ENCODE data around the gene NME1. TPM values are rescaled to one million over a fixed set of nuclear protein-coding genes. Genes with fewer than 3 reads are reported as not detected.

Gene NME1
- total and polyA plus RNA-seq, 9 of the 15 experiments (the other 6 are each of a cell fraction or from before 2014, with no cell fraction given), result 449 to 1,588 (median 604) TPM

- H3K79me2 ChIP-seq (ENCODE audit: control insufficient read depth, insufficient read depth, low read length), result peaks cover 39% of the 10 kb centered on the region
- ATAC-seq (no peak), FAIRE-seq (no peak), DNase-seq (ENCODE audit: extremely low read depth in 1 of 4, low spot score in 3 of 4) (no peak)
- ChIA-PET CTCF (ENCODE audit: low intra/inter-chr PET ratio) (interaction anchor here (0.7 kb wide), 1 partner anchor 969 kb away, joined by 3 read pairs; no protein-coding TSS in a partner anchor), POLR2A (no interaction called here)
- in situ Hi-C loops (cut with MboI), result no loop called here
- BruUV-seq (replicated peaks), result no TSS peak
- H3K4me1 ChIP-seq (replicated peaks in 1 of 2; ENCODE audit: control insufficient read depth in 2 of 2, insufficient read depth in 2 of 2, low read length in 2 of 2), result peaks cover 6 to 33% of the 10 kb centered on the region in 2 experiments; a peak in 4 of 5 replicates
- H3K4me2 ChIP-seq (ENCODE audit: insufficient read depth, low read length), result no peak overlapping the region
- no peak overlapping the region for H3K9ac ChIP-seq (ENCODE audit: insufficient read depth in 1 of 2, low read depth in 2 of 2, low read length in 2 of 2)
- no peaks in the 10 kb centered on the region for H4K20me1 ChIP-seq (replicated peaks; ENCODE audit: control insufficient read depth, insufficient read depth, low read length)
- no peak overlapping the region for H3K4me3 ChIP-seq
- WGBS (ENCODE audit: insufficient coverage, low coverage, missing lambda C conversion rate), result no CpG with 5 or more reads among the region's 1 CpG
- H3K9me3 ChIP-seq (replicated peaks; ENCODE audit: control insufficient read depth, insufficient read depth, low read depth, low read length), result no peaks in the 10 kb centered on the region
- TF ChIP-seq ZNF778 (CRISPR knock-in tag; IDR thresholded peaks at IDR 0.05) (no peak), WHSC1 (IDR thresholded peaks at IDR 0.05; ENCODE audit: low read length) (no peak), ASH1L (IDR thresholded peaks at IDR 0.05; ENCODE audit: borderline replicate concordance, low read depth, partially characterized antibody) (no peak), TRIM28 (IDR thresholded peaks at IDR 0.05) (no peak), RBM22 (IDR thresholded peaks at IDR 0.05; ENCODE audit: low read depth, low read length, poor library complexity, severe bottlenecking) (no peak), TFAP4 (CRISPR knock-in tag; IDR thresholded peaks at IDR 0.05; ENCODE audit: borderline replicate concordance) (no peak), ZNF280B (CRISPR knock-in tag; IDR thresholded peaks at IDR 0.05) (no peak), DMBX1 (CRISPR knock-in tag; IDR thresholded peaks at IDR 0.05; ENCODE audit: borderline replicate concordance) (no peak), SMARCC2 (IDR thresholded peaks at IDR 0.05; ENCODE audit: low read depth) (no peak), TSHZ1 (CRISPR knock-in tag; IDR thresholded peaks at IDR 0.05) (no peak), SAFB (IDR thresholded peaks at IDR 0.05; ENCODE audit: borderline replicate concordance, low read depth, low read length) (no peak)
- TF ChIP-seq, protein P1, sequence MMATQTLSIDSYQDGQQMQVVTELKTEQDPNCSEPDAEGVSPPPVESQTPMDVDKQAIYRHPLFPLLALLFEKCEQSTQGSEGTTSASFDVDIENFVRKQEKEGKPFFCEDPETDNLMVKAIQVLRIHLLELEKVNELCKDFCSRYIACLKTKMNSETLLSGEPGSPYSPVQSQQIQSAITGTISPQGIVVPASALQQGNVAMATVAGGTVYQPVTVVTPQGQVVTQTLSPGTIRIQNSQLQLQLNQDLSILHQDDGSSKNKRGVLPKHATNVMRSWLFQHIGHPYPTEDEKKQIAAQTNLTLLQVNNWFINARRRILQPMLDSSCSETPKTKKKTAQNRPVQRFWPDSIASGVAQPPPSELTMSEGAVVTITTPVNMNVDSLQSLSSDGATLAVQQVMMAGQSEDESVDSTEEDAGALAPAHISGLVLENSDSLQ (IDR thresholded peaks at IDR 0.05), result no peak
- TF ChIP-seq, protein P2, sequence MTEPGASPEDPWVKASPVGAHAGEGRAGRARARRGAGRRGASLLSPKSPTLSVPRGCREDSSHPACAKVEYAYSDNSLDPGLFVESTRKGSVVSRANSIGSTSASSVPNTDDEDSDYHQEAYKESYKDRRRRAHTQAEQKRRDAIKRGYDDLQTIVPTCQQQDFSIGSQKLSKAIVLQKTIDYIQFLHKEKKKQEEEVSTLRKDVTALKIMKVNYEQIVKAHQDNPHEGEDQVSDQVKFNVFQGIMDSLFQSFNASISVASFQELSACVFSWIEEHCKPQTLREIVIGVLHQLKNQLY (CRISPR knock-in tag; conservative IDR thresholded peaks at IDR 0.05), result no peak
- intact Hi-C loops (cut with micrococcal nuclease), result loop anchor here (5.0 kb wide), 2 partner anchors 93 to 302 kb away; partner anchors contain the start of genes MBTD1, TOB1 and UTP18
- peaks cover 67% of the 10 kb centered on the region for H3K36me3 ChIP-seq (ENCODE audit: control insufficient read depth, insufficient read depth, low read length)
- H2AFZ ChIP-seq (ENCODE audit: low read depth, low read length), result no peak overlapping the region
- H3K27me3 ChIP-seq (ENCODE audit: control insufficient read depth in 2 of 2, insufficient read depth in 2 of 2, low read length in 2 of 2), result no peaks in the 10 kb centered on the region
- H3K27ac ChIP-seq (ENCODE audit: extremely low read depth, low read depth, low read length), result no peak overlapping the region
- H3K9me1 ChIP-seq (ENCODE audit: control insufficient read depth, insufficient read depth, low read length), result no peaks in the 10 kb centered on the region
Measured at GRCh38 chr17:51169340-51169739, 16.0 kb downstream of the NME1 start.

Data from K562 (cell line).